Measurements from ENCODE around the gene NOPCHAP1.

GRCh38 chr12:104942075-104942474, 44.0 kb upstream of the NOPCHAP1 start:
- no peak for TF ChIP-seq GATA3 (IDR thresholded peaks at IDR 0.05; ENCODE audit: low read depth, low read length)
- TF ChIP-seq GATA2 (IDR thresholded peaks at IDR 0.05; ENCODE audit: low read depth, low read length), result no peak
